GM23248 (cell line): ENCODE results near the gene CLINT1.

Source experiments
- EZH2 ChIP-seq: fragments of 200-600 bp; sonication (generic); IDR thresholded peaks from 2 replicates; pipeline ENCODE4 v1.6.1; 2018; ENCODE audit warnings: antibody characterized with exemption, mild to moderate bottlenecking; ENCODE audit not compliant: insufficient read depth, poor library complexity, severe bottlenecking
- EZH2phosphoT487 ChIP-seq: fragments of 200-600 bp; sonication (generic); IDR thresholded peaks from 2 replicates; pipeline ENCODE4 v1.6.1; 2018; ENCODE audit warnings: antibody characterized with exemption, moderate library complexity, mild to moderate bottlenecking, low read depth; ENCODE audit not compliant: insufficient read depth

DNA sequence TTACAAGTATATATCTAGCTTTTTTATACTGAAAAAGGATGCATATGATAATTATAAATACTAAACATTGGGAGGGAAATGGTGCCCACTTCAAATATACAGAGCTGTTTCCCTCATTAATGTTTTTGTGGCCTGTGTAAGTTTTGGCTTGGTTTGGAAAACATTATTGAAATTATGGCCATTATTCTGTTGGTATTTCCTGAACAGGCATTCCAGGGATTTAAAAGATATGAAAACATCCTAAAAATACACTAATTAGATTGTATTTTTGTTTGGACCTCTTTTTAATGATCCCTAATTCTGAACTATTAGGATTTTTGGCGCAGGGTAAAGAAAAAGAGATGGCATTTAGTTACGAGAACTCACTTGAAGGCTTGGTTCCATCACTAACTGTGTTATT is 50.9 kb downstream of the CLINT1 start:
- no peak for TF ChIP-seq EZH2phosphoT487
- no peak for TF ChIP-seq EZH2
